HEK293 (cell line): ENCODE measurements around the gene NCOA7.

ENCODE experiments used
- CTCF ChIA-PET: fragments of 350-600 bp; formaldehyde crosslinking; extraction: SDS; loops from one replicate; lab custom pipeline; 2021; ENCODE audit warnings: antibody characterized with exemption; lab: Yijun Ruan, JAX
- POLR2A ChIA-PET: fragments of 300-600 bp; formaldehyde crosslinking; extraction: SDS; loops from one replicate; lab custom pipeline; 2020; ENCODE audit warnings: antibody characterized with exemption, inconsistent platforms; lab: Yijun Ruan, JAX
- H3K27ac ChIP-seq: fragments of 200-500 bp; sonication (Bioruptor generic); 2 replicates; pipeline ENCODE4 v1.5.1; 2014; ENCODE audit warnings: low read depth, low read length, control low read depth, inconsistent platforms; ENCODE audit errors: extremely low read depth
- H3K36me3 ChIP-seq, 2 experiments: fragments of 200-500 bp in 1 of 2; sonication (Bioruptor generic) in 1 of 2; 1 replicate in 1 of 2; 2 replicates in 1 of 2; pipeline ENCODE4 v1.5.1; 2014 to 2017; ENCODE audit warnings: inconsistent platforms in 2 of 2, low read length in 2 of 2; ENCODE audit not compliant: control insufficient read depth in 2 of 2, insufficient read depth in 1 of 2
- H3K4me1 ChIP-seq: fragments of 200-500 bp; sonication (Bioruptor generic); 2 replicates; pipeline ENCODE4 v1.5.1; 2014; ENCODE audit warnings: mild to moderate bottlenecking, low read length, inconsistent platforms; ENCODE audit not compliant: control insufficient read depth, insufficient read depth
- H3K4me3 ChIP-seq: 2 replicates; pipeline ENCODE4 v1.5.1; 2011; ENCODE audit warnings: low read depth, mild to moderate bottlenecking, control low read depth, low read length, moderate library complexity
- H3K9me3 ChIP-seq: fragments of 200-500 bp; sonication (Bioruptor generic); 2 replicates; pipeline ENCODE4 v1.5.1; 2014; ENCODE audit warnings: low read depth, low read length, inconsistent platforms; ENCODE audit not compliant: control insufficient read depth, insufficient read depth
- CTCF ChIP-seq: fragments of 450-650 bp; formaldehyde crosslinking; IDR thresholded peaks from 2 replicates; pipeline ENCODE4 v1.5.1; 2016; ENCODE audit warnings: missing biosample characterization, missing genetic modification characterization
- FEZF1 ChIP-seq: fragments of 450-650 bp; formaldehyde crosslinking; IDR thresholded peaks from 2 replicates; pipeline ENCODE4 v1.5.1; 2016; ENCODE audit warnings: missing biosample characterization, missing genetic modification characterization
- GLIS1 ChIP-seq: fragments of 450-650 bp; formaldehyde crosslinking; IDR thresholded peaks from 2 replicates; pipeline ENCODE4 v1.5.1; 2016; ENCODE audit warnings: missing biosample characterization, missing genetic modification characterization
- HOXA7 ChIP-seq: sonication (generic); formaldehyde crosslinking; IDR thresholded peaks from 2 replicates; pipeline ENCODE4 v1.8.1; 2022; ENCODE audit warnings: missing genetic modification reagents, borderline replicate concordance
- MYNN ChIP-seq: fragments of 450-650 bp; formaldehyde crosslinking; IDR thresholded peaks from 2 replicates; pipeline ENCODE4 v1.5.1; 2016; ENCODE audit warnings: missing biosample characterization, missing genetic modification characterization, borderline replicate concordance
- OSR2 ChIP-seq: fragments of 450-650 bp; formaldehyde crosslinking; IDR thresholded peaks from 2 replicates; pipeline ENCODE4 v1.5.1; 2016; ENCODE audit warnings: missing biosample characterization, missing genetic modification characterization
- PATZ1 ChIP-seq: fragments of 450-650 bp; formaldehyde crosslinking; IDR thresholded peaks from 2 replicates; pipeline ENCODE4 v1.5.1; 2016; ENCODE audit warnings: missing biosample characterization, missing genetic modification characterization
- PRDM1 ChIP-seq: fragments of 450-650 bp; formaldehyde crosslinking; IDR thresholded peaks from 2 replicates; pipeline ENCODE4; 2016; ENCODE audit warnings: missing biosample characterization, missing genetic modification characterization
- SCRT2 ChIP-seq: fragments of 450-650 bp; formaldehyde crosslinking; IDR thresholded peaks from 2 replicates; pipeline ENCODE4 v1.5.1; 2016; ENCODE audit warnings: missing biosample characterization, missing genetic modification characterization
- TRIM28 ChIP-seq: IDR thresholded peaks from 2 replicates; pipeline ENCODE4 v1.6.1; 2011; ENCODE audit warnings: low read length, control low read depth, borderline replicate concordance
- ZBTB17 ChIP-seq: fragments of 450-650 bp; formaldehyde crosslinking; IDR thresholded peaks from 2 replicates; pipeline ENCODE4 v1.5.1; 2016; ENCODE audit warnings: missing biosample characterization, missing genetic modification characterization
- ZBTB20 ChIP-seq: fragments of 450-650 bp; formaldehyde crosslinking; IDR thresholded peaks from 2 replicates; pipeline ENCODE4 v1.5.1; 2016; ENCODE audit warnings: missing biosample characterization, missing genetic modification characterization
- ZBTB6 ChIP-seq: fragments of 450-650 bp; formaldehyde crosslinking; IDR thresholded peaks from 2 replicates; pipeline ENCODE4 v1.5.1; 2017; ENCODE audit warnings: missing biosample characterization, missing genetic modification characterization
- ZFP37 ChIP-seq: fragments of 450-650 bp; formaldehyde crosslinking; IDR thresholded peaks from 2 replicates; pipeline ENCODE4 v1.5.1; 2016; ENCODE audit warnings: missing biosample characterization, missing genetic modification characterization
- ZNF23 ChIP-seq: fragments of 450-650 bp; formaldehyde crosslinking; IDR thresholded peaks from 2 replicates; pipeline ENCODE4 v1.5.1; 2016; ENCODE audit warnings: missing biosample characterization, missing genetic modification characterization, borderline replicate concordance
- ZNF292 ChIP-seq: fragments of 450-650 bp; formaldehyde crosslinking; IDR thresholded peaks from 2 replicates; pipeline ENCODE4 v1.5.1; 2016; ENCODE audit warnings: low read depth, missing biosample characterization, missing genetic modification characterization, borderline replicate concordance
- ZNF394 ChIP-seq: fragments of 450-650 bp; formaldehyde crosslinking; IDR thresholded peaks from 2 replicates; pipeline ENCODE4 v1.5.1; 2016; ENCODE audit warnings: missing biosample characterization, missing genetic modification characterization, mild to moderate bottlenecking, moderate library complexity, borderline replicate concordance
- ZNF561 ChIP-seq: fragments of 450-650 bp; IDR thresholded peaks from 2 replicates; pipeline ENCODE4 v1.5.1; 2018; ENCODE audit warnings: missing biosample characterization, missing genetic modification characterization, borderline replicate concordance
- ZNF747 ChIP-seq: fragments of 450-650 bp; formaldehyde crosslinking; IDR thresholded peaks from 2 replicates; pipeline ENCODE4 v1.5.1; 2016; ENCODE audit warnings: missing biosample characterization, missing genetic modification characterization
- ZNF777 ChIP-seq: fragments of 450-650 bp; formaldehyde crosslinking; IDR thresholded peaks from 2 replicates; pipeline ENCODE4 v1.5.1; 2017; ENCODE audit warnings: missing biosample characterization, missing genetic modification characterization, borderline replicate concordance
- TF ChIP-seq, protein P1 (sequence below): fragments of 450-650 bp; formaldehyde crosslinking; IDR thresholded peaks from 2 replicates; pipeline ENCODE4 v1.5.1; 2016; ENCODE audit warnings: missing biosample characterization, missing genetic modification characterization, low read depth
- TF ChIP-seq, protein P2 (sequence below): fragments of 450-650 bp; formaldehyde crosslinking; IDR thresholded peaks from 2 replicates; pipeline ENCODE4 v1.5.1; 2016; ENCODE audit warnings: missing biosample characterization, missing genetic modification characterization, borderline replicate concordance

NCOA7 gene

GRCh38 chr6:125749865-125750691, 40.7 kb upstream of the NCOA7 start (continued):
- peak; percentile 92 for TF ChIP-seq ZBTB17 (tag by site-specific recombination)
- TF ChIP-seq CTCF (tag by site-specific recombination), result peak; percentile 54
- TF ChIP-seq OSR2 (tag by site-specific recombination), result peak; percentile 58; the same call in 1 of the 2 replicates
- 0 out of 2 replicates have a peak, but pooled peaks have one; percentile 35 for TF ChIP-seq TRIM28
- TF ChIP-seq ZNF777 (tag by site-specific recombination), result peak; percentile 76
- TF ChIP-seq ZNF394, result peak; percentile 90
- peak; percentile 27 for TF ChIP-seq PATZ1 (tag by site-specific recombination)
- TF ChIP-seq ZNF23 (tag by site-specific recombination), result no peak

- Histone ChIP-seq H3K36me3 (peaks cover 5 to 32% of the 10 kb centered on the region in 2 experiments; a peak in 1 of 3 replicates), H3K4me3 (peak overlapping the region; percentile 60), H3K9me3 (no peaks in the 10 kb centered on the region), H3K4me1 (peaks cover 8% of the 10 kb centered on the region)
- POLR2A ChIA-PET, result interaction anchor here (1.9 kb wide), 1 partner anchor 40 kb away, joined by 5 read pairs; the partner anchor contains the start of gene NCOA7
- CTCF ChIA-PET, result interaction anchor here (0.7 to 2.5 kb wide), 8 partner anchors 9 to 439 kb away, joined by 3 to 14 read pairs (median 8); no protein-coding TSS in a partner anchor
- TF ChIP-seq PRDM1 (tag by site-specific recombination) (peak; percentile 42; the same call in 1 of the 2 replicates), ZFP37 (tag by site-specific recombination) (0 out of 2 replicates have a peak, but pooled peaks have one; percentile 37), ZBTB20 (tag by site-specific recombination) (no peak)
- TF ChIP-seq, protein P1, sequence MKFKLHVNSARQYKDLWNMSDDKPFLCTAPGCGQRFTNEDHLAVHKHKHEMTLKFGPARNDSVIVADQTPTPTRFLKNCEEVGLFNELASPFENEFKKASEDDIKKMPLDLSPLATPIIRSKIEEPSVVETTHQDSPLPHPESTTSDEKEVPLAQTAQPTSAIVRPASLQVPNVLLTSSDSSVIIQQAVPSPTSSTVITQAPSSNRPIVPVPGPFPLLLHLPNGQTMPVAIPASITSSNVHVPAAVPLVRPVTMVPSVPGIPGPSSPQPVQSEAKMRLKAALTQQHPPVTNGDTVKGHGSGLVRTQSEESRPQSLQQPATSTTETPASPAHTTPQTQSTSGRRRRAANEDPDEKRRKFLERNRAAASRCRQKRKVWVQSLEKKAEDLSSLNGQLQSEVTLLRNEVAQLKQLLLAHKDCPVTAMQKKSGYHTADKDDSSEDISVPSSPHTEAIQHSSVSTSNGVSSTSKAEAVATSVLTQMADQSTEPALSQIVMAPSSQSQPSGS (tag by site-specific recombination), result no peak
- TF ChIP-seq, all 188 proteins: peak for 2
- H3K27ac ChIP-seq, result no peak overlapping the region
These were observed 39.9 kb upstream of the NCOA7 start for GRCh38 chr6:125750692-125751333.

DNA sequence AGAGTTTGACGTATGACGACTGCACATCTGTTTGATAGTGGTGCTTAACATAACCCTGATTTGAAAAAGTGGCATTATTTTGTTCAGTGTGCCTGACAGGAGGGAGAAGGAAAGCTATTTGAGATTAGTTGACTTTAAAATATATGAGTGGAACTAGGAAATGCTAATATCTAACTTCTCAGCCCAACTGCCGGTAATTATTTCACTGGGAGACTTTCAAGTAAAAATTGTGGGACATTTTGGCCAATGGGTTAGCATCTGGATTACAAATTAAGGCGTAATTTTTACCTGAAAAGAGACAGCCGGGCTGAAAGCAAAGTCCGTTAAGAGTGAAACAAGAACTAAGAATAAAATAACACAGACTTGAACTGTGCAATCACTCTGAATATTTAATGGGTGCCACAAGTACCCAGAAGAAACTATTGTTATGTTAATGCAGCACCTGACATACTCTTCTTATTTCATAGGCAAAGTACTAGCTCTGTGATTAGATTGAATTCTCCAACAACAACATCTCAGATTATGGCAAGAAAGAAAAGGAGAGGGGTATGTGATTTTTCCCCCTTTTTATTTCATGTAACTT, 39.3 kb upstream of the NCOA7 start:
- POLR2A ChIA-PET, result interaction anchor here (0.6 to 0.8 kb wide), 3 partner anchors 27 to 187 kb away, joined by 3 to 4 read pairs (median 4); no protein-coding TSS in a partner anchor
- no peaks in the 10 kb centered on the region for H3K9me3 ChIP-seq
- H3K36me3 ChIP-seq, result peaks cover 8 to 36% of the 10 kb centered on the region in 2 experiments; a peak in 1 of 3 replicates
- H3K4me1 ChIP-seq, result peaks cover 8% of the 10 kb centered on the region
- H3K4me3 ChIP-seq, result peak overlapping the region; percentile 20
- H3K27ac ChIP-seq, result no peak overlapping the region
- CTCF ChIA-PET, result interaction anchor here (0.6 to 2.5 kb wide), 12 partner anchors 9 to 598 kb away, joined by 3 to 14 read pairs (median 4); partner anchors contain the start of gene TPD52L1
- no peak for TF ChIP-seq ZBTB6 (tag by site-specific recombination)
- no peak for TF ChIP-seq ZNF747
- TF ChIP-seq SCRT2, result no peak
- TF ChIP-seq ZNF292 (tag by site-specific recombination), result no peak
- TF ChIP-seq, protein P2, sequence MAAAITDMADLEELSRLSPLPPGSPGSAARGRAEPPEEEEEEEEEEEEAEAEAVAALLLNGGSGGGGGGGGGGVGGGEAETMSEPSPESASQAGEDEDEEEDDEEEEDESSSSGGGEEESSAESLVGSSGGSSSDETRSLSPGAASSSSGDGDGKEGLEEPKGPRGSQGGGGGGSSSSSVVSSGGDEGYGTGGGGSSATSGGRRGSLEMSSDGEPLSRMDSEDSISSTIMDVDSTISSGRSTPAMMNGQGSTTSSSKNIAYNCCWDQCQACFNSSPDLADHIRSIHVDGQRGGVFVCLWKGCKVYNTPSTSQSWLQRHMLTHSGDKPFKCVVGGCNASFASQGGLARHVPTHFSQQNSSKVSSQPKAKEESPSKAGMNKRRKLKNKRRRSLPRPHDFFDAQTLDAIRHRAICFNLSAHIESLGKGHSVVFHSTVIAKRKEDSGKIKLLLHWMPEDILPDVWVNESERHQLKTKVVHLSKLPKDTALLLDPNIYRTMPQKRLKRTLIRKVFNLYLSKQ (tag by site-specific recombination), result no peak
- no peak for TF ChIP-seq HOXA7 (CRISPR knock-in tag)
- TF ChIP-seq GLIS1 (tag by site-specific recombination), result no peak
- TF ChIP-seq MYNN (tag by site-specific recombination), result no peak
- TF ChIP-seq FEZF1 (tag by site-specific recombination), result no peak
- TF ChIP-seq ZNF561 (tag by site-specific recombination), result no peak
